NCI-H510A (cell line): ENCODE measurements around the gene SCAI.
"Not testable (repeated sequence)": the region's sequence is repeated elsewhere in the genome, so short reads cannot be mapped to it uniquely, and the experiment has no call there.

Experiments used
- DNase-seq: peaks from one replicate; lab custom pipeline; 2025; lab: John Stamatoyannopoulos, UW

The SCAI gene

GRCh38 chr9:124947727-124948391 is 195.5 kb downstream of the SCAI start:
- DNase-seq, result no peak

GRCh38 chr9:124946167-124946566 is 197.2 kb downstream of the SCAI start:
- no peak for DNase-seq

GRCh38 chr9:124941679-124942561 is 201.4 kb downstream of the SCAI start:
- DNase-seq, result no peak

GRCh38 chr9:124940894-124941678 is 202.2 kb downstream of the SCAI start, which contains the start of gene GOLGA1:
TSS of gene GOLGA1 (minus strand) at chr9:124941083. CDS start at chr9:124938711, 2,372 bp downstream.
- DNase-seq, result peak; percentile 91

- no peak for DNase-seq
Observed at GRCh38 chr9:124940521-124940893, 202.8 kb downstream of the SCAI start.

- DNase-seq, result no peak
Observed at GRCh38 chr9:124939944-124940343, 203.4 kb downstream of the SCAI start.

- no peak for DNase-seq
Observed at GRCh38 chr9:124934290-124934689, 209.0 kb downstream of the SCAI start.

GRCh38 chr9:124932333-124932732 is 211.0 kb downstream of the SCAI start:
- DNase-seq, result no peak

GRCh38 chr9:124929464-124929863 is 213.9 kb downstream of the SCAI start:
- DNase-seq, result no peak

GRCh38 chr9:124928116-124928515 is 215.2 kb downstream of the SCAI start:
- no peak for DNase-seq

GRCh38 chr9:124920394-124920793 is 222.9 kb downstream of the SCAI start:
- not testable (repeated sequence) for DNase-seq

GRCh38 chr9:124914753-124915405 is 228.4 kb downstream of the SCAI start:
- no peak for DNase-seq

- DNase-seq, result no peak
Observed at GRCh38 chr9:124913378-124913777, 229.9 kb downstream of the SCAI start.

GRCh38 chr9:124911766-124912165 is 231.6 kb downstream of the SCAI start:
- no peak for DNase-seq

- no peak for DNase-seq
Observed at GRCh38 chr9:124908098-124908497, 235.2 kb downstream of the SCAI start.

- no peak for DNase-seq
Observed at GRCh38 chr9:124906966-124907365, 236.4 kb downstream of the SCAI start.

- DNase-seq, result no peak
Observed at GRCh38 chr9:124899845-124900244, 243.5 kb downstream of the SCAI start.

GRCh38 chr9:124897570-124898460 is 245.5 kb downstream of the SCAI start:
- no peak for DNase-seq

GRCh38 chr9:124894741-124895170 is 248.6 kb downstream of the SCAI start:
- DNase-seq, result no peak

GRCh38 chr9:124894035-124894740 is 249.1 kb downstream of the SCAI start:
- no peak for DNase-seq
